GM18526 (cell line): Measurements from ENCODE around the gene LCAT.

Experiments
- POLR2A ChIP-seq: IDR thresholded peaks from 3 replicates; pipeline ENCODE4 v1.6.1; 2011; ENCODE audit not compliant: insufficient read length; ENCODE audit errors: extremely low read depth

The LCAT gene

DNA sequence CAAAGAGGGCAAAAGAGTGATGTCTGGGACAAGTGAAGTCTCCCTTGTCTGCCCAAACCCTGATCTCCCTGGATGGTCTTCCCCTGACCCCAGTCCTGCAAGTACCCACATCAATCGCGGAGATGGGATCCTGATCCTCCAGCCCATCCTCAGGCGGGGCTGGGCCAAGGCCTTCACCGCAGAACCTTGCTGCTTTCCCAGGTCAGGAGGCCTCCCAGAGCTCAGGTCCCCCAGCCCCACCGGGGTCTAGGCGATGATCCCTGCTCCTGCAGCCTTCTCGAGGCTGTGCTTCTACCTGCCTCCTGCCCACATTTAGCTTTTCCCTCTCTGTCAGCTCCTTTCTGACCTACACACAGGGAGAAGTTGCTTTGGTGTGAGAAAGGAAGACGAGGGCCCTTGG lies 18.2 kb upstream of the LCAT start:
- no peak for TF ChIP-seq POLR2A

DNA sequence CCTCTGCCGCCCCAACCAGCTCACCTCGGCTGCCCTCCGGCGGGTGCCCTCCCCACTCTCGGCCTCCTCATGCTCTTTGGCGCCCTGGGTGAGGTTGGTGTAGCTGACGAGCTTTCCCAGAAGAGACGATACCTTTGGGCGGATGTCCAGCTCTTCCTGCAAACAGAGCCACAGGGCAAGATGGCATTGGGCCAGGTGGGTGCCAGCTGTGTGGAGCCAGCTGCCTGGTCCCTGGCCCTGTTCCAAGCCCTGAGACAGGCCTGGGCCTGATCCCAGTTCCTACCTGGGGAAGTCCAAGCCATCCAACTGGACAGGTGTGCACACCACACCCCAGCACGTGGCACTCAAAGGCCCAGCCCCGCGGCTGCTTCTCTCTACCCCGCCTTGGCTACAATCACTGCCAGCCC lies 17.6 kb upstream of the LCAT start:
- TF ChIP-seq POLR2A, result no peak

DNA sequence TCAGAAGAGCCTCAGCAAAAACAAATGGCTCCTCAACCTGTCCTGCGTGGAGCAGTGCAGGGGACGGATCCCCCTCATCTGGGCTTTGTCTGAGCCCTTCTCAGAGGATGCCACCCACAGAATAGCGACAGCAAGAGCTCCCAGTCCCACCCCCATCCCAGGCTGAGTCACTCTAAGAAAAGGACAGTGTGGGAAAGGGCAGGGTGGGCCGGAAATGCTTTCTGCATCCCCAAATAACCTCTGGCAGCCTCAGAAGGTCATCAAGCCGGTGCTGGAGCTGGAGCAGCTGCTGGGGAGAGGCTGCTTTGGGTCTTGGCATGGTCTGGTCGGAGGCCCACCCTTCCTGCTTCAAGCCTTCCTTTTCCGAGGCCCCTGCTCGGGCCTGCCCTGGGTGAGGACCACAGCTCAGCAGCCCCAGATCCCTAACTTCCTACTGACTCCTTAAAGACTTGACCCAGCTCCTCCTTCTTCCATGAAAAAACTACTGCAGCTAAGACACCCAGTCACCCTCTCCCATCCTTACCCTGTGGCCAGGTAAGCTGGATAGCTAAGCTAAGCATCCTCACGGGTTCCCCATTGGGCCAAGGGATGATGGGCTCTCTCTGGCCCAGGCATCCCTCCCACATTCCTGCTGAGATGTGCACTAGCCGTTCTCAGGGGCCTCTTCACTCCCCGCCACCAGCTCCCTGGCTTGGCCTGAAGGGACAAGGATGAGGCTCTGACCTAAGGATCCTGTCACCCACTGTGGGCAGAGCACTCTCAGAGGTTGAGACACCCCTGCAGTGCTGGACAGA lies 15.8 kb upstream of the LCAT start:
- no peak for TF ChIP-seq POLR2A

DNA sequence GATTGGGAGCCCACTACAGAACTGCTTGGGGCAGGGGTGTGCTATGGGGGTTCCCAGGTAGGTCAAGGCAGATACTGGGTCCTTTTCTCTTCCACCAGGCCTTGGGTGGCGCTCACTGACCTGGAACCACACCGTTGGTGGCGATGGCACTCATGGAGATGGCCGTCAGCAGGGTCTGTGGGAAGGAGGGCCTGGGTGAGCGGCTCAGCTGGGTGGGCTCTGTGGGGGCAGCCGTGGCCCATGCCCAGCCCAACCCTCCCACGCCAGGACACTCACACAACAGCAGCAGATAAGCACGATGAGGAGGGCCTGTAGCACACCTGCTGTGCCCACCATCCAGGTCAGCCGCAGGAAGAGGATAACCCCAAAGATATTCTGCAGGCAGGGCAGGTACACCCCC lies 13.7 kb upstream of the LCAT start:
- no peak for TF ChIP-seq POLR2A

DNA sequence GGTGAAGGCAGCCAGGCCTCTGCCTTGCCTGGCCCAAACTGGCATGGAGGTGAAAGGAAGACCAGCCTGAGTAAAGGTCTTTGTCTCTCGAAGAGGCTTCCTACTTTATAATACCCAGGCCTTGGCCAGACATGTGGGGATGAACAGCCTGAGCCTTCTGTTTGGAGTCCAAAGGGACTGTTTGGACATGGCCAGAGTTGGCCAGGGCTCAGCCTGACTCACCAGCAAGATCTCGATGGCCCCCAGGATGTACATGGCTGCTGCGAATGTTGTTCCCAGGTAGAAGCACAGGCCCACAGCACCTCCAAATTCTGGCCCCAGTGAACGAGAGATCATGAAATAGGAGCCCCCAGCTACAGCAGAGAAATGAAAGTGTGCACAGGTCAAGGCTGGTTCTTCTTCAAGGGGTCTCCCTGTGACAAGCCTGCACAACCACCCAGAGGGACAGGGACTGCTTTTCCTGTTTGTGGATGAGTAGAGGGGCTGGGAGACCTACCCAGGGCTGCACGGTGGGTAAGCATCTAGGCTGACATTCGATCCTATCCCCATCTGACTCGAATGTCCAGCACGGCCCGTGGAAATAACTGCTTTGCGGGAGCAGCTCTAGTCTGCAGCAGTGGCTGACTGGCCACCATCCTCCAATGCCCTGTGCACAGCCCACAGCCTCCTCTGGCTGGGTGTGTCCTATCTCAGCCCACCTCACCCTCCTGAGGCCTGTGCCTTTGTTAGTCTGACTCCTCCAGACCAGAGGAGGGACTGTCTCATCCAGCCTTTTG lies 10.7 kb upstream of the LCAT start:
- no peak for TF ChIP-seq POLR2A

DNA sequence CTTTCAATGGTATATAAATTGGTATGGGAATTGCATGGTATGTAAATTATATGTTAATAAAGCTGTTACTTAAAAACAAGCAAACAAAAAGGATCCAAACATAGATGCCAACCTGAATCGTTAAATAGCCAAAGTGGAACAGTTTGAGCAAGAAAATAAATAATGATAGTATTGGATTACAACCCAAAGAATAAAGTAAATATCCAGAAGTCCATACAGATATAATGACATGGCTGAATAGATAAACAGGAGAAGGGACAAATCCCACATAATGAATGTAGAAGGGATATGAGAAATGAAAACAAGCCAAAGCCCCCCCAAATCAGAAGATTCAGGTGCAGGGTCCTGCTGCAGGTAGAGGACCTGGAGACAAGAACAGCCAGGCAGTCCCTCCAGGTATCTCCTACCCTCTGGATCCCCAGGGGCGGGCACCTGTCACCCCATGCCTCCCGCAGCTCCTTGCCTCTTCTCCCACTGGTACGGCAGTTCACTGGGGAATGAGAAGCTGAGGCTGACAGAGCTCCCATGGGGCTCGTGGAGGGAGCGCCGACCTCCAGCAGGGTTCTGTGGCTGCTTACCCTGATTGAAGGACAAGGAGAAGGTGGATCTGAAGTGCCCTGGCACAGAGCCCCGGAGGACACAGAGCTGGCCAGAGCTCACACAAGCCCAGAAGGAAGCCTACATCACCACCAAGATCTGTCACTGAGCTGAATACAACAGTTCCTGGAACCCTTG lies 9.9 kb upstream of the LCAT start:
- TF ChIP-seq POLR2A, result no peak

DNA sequence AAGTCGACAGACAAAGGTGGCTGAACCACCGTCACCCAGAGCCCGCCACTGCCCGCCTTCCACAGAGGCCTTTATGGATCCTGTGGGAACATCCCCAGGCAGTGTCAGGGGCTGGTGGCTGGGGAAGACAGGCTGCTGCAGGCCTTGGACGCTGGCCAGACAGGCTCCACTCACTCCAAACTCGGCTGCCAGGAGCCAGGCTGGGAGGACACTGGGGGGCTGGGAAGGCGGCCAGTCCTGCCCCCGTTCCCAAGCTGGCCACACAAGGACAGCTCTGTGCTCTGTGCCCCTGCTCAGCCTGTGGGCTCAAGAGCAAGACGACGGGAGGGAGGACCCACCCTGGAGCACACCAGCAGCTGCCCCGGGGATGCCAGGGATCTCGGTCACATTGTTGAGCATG lies 7.6 kb upstream of the LCAT start:
- TF ChIP-seq POLR2A, result no peak

DNA sequence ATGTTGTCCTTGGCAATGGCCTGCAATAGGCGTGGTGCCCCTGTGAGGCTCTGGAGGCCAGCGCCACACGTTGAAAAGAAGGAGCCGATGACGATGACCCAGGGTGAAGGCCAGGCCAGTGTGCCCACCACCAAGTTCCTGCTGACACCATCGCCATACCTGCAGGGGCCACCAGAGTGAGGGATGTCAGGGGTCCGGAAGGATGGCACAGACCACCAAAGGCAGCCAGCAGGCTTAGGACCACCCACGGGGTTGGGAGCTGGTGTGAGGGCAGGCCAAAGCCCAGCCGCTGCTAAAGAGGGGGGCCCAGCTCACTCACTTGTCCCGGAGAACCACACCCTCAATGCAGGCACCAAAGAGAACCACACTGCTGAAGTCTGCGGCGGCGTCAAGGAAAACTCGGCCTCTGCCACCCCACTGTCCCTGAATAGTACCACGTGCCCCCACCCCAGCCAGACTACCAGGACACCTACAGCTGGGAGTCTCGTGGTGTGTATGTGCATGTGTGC lies 6.5 kb upstream of the LCAT start:
- no peak for TF ChIP-seq POLR2A

DNA sequence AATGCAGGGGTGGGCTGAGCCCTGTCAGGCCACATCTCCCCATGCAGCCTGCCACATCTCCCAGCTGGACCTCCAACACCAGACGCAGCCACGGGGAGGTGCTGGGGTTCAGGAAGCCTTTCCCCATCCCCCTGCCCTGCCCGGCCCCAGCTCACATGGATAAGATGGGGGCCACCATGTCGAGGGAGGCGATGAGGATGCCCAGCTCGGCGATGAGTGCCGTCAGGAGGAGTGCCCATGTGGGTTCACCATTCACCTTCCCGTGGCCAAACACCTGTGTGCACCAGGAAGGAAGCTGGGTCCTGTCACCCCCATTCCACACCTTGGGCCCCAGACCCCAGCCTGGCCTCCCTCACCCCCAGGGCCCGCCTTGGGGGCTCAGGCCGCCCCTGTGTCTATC lies 5.7 kb upstream of the LCAT start:
- TF ChIP-seq POLR2A, result no peak

DNA sequence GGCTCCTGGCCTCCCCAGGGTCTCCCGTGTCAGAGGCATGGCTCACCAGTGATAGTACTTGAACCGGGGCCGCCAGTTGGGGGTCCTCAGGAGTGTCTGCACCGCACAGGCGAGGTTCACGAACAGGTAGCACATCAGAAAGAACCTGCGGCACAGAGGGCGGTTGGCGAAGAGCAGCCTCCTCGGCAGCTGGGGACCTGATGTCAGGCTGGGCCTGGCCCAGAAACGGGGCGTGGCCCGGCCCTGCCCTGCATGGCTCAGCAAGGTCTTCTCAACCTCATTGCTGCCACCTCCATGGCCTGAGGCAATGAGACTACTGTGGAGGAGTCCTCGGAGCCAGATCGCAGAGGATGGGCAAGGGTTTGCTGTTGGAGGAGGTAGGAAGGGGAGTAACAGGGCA lies 4.1 kb upstream of the LCAT start:
- TF ChIP-seq POLR2A, result no peak

DNA sequence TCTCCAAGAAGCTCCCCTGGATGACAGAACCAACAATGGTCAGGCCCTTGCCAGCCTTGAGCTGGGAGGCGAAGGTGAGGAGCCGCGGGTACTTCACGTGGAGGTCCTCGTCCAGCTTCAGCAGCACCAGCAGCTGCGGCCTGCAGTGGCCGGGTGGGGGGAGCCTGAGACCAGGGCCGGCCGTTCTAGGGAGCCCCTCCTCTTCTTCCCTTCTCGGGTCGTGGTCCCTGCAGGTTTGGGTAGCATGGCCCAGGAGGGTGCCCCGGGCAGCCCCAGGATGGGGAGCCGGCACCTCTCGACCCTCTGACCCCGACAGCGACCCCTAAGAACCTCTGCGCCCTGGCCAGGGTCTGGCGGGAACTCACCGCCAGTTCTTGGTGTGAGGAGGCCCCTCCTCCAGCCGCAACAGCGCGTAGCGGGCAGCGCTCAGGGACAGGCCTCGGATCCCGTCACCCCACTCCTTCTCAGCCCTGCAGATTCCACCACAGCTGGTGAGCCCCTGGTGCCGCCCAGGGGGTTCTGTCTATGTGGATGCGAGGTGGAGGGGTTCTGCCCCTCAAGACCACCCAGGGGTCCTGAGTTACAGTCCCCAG lies 3.1 kb upstream of the LCAT start:
- no peak for TF ChIP-seq POLR2A

DNA sequence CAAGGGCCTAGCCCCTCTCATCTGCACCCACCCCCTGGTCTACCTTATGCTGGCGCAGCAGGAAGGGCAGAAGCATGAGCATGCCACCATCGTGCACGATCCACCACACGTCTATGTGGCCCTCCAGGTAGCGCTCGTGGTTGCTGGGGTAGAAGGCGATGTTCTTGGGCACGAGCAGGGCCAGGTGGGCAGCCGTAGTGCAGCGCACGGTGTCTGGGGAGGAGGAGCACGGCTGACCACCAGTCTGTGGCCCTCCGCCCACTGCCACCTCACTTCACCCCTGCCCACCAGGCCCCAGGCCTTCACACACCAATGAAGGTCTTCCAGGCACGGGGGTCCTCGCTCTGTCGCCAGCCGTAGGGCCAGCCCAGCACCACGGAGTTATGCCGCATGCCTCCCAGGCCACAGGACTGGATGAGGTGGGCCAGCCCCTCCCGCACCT lies 2.2 kb upstream of the LCAT start:
- TF ChIP-seq POLR2A, result no peak

DNA sequence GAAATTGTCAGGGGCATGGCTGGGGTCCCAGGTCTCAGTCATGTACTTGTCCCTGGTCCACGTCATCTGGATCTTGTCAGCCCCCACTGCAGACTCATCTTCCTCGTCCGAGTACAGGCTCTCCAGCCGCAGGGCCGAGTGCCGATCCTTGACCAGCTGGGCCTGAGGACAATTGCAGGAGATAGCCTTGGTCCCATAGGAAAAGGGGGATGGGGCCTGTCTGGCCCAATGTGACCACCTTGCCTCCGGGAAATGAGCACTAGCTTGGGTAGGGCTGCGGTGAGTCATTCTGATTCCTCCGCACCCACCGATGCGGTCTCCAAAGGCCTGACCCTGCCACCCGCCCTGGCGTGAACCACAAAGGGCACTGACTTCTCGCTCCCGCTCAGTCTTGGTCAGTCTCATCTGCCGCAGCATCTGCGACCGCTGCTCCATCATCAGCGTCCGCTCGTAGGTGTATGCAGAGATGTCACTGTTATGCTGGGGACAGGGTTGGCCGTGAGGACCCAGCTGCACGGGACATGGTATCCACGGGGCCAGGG lies 1.5 kb upstream of the LCAT start:
- TF ChIP-seq POLR2A, result no peak

DNA sequence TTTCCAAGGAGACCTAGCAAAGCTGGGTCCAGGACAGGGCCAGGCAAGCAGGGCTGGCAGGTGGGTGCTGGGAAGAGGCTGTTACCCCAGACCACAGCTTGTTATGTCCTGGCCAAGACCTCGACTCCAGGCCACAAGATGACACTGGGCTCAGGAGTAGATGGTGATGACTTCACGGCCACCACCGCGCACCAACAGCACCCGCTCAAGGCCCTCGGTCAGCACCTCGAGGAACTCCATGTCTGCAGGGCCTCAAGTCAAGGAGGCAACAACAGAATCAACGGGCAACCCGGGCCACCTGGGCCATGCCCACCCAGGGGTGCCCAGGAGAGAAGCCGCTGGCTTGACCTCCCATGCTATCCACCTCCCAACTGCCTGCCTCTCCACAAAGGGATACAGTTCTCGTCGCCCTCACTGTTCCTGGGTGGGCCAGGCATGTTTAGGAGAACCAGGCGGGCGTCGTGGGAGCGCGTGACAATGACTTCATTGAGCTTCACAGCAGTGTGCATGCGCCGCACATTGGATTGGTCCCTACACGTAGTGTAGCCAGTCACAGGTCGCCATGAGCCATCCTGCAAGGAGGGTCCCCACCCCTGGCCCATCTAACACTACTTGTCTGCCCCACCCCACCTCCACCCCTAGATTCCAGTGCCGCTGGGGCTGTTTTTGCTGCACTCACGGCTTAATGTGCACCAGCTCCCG lies 921 bp upstream of the LCAT start:
- peak; percentile 23 for TF ChIP-seq POLR2A
